ENCODE results near the gene FCRL4. TPM values are rescaled to one million over a fixed set of nuclear protein-coding genes. Genes with fewer than 3 reads are reported as not detected.

FCRL4 gene
- total and polyA plus RNA-seq, 4 donors = not detected

DNA sequence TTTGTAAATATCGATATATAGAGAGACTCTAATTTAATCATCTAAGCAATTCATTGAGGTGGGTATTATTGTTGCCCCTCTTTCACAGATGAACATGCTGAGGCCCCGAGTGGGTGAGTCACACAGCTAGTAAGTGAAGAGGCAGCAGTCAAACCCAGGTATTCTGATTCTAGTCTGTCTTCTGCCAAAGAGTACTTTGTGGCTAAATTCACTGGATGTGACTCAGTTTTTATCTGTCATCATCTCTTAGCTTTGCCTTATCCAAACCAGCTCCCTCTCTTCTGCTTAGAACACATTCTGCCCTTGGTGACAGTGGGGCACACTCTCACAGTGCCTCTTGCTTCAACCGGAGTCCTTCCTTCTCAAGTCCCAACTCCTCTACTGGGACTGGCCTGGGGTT lies 57.0 kb downstream of the FCRL4 start:
- WGBS = 76% methylated on average over 3 of the region's 3 CpGs
- no peaks in the 10 kb centered on the region for H3K36me3 ChIP-seq (ENCODE audit: control insufficient read depth in 4 of 4, insufficient read depth in 3 of 4, low read depth in 1 of 4, low read length in 3 of 4)
- H3K4me3 ChIP-seq (ENCODE audit: low read depth in 1 of 3, low read length in 3 of 3) = no peak overlapping the region
- no peak overlapping the region for H3K9ac ChIP-seq (ENCODE audit: low read depth in 1 of 2, low read length in 2 of 2)
- peaks cover 0 to 4% (median 0%) of the 10 kb centered on the region in 4 donors for H3K27me3 ChIP-seq (ENCODE audit: control insufficient read depth in 4 of 4, insufficient read depth in 4 of 4, low read length in 3 of 4)
- no peak overlapping the region for H3K27ac ChIP-seq (ENCODE audit: low read depth in 1 of 2, low read length in 2 of 2)
- no peaks in the 10 kb centered on the region for H3K9me3 ChIP-seq (ENCODE audit: control insufficient read depth in 4 of 4, low read length in 3 of 4)
- no peak for DNase-seq (ENCODE audit: low spot score)
- H3K4me1 ChIP-seq (ENCODE audit: control insufficient read depth in 4 of 4, insufficient read depth in 4 of 4, low read length in 3 of 4) = no peaks in the 10 kb centered on the region
- no peak for TF ChIP-seq HNF4G (IDR thresholded peaks at IDR 0.05)

DNA sequence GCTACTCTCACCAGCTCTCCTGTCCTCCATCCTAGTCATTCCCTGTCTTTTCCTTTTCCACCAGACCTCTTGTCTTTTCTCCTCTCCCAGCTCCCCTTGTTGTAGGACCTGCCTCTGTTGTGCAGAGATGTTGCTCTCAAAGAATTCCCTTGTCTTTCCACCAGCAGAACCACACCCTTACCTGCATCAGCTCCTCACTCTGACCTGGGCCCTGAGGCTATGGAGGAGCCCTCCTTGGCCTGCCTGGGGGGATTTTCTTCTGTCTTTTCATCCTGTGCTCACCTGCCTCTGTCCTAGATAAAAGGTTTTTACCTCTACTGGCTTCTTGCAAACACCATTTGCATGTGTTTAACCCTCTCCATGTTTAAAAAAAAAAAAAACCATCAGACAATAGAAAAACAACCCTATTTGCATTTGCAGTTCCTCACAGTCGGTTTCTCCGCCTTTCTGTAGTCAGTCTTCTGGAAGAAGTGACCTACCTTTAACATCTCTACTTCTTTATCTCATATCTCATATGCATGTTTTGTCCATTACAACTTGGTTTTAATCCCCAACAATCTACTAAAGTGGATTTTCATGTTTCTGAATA lies 57.6 kb downstream of the FCRL4 start:
- Histone ChIP-seq H3K27me3 (ENCODE audit: control insufficient read depth in 4 of 4, insufficient read depth in 4 of 4, low read length in 3 of 4) (peaks cover 0 to 4% (median 0%) of the 10 kb centered on the region in 4 donors), H3K4me1 (ENCODE audit: control insufficient read depth in 4 of 4, insufficient read depth in 4 of 4, low read length in 3 of 4) (no peaks in the 10 kb centered on the region), H3K9me3 (ENCODE audit: control insufficient read depth in 4 of 4, low read length in 3 of 4) (no peaks in the 10 kb centered on the region), H3K27ac (ENCODE audit: low read depth in 1 of 2, low read length in 2 of 2) (no peak overlapping the region), H3K4me3 (ENCODE audit: low read depth in 1 of 3, low read length in 3 of 3) (no peak overlapping the region), H3K9ac (ENCODE audit: low read depth in 1 of 2, low read length in 2 of 2) (no peak overlapping the region), H3K36me3 (ENCODE audit: control insufficient read depth in 4 of 4, insufficient read depth in 3 of 4, low read depth in 1 of 4, low read length in 3 of 4) (no peaks in the 10 kb centered on the region)
- WGBS = 17% methylated on average over 2 of the region's 2 CpGs
- DNase-seq (ENCODE audit: low spot score) = no peak
- TF ChIP-seq TAF1 (conservative IDR thresholded peaks at IDR 0.05) (no peak), YY1 (IDR thresholded peaks at IDR 0.05) (no peak), RAD21 (IDR thresholded peaks at IDR 0.05) (no peak), RXRA (IDR thresholded peaks at IDR 0.05) (no peak), HNF4A (conservative IDR thresholded peaks at IDR 0.05) (no peak), FOXA2 (IDR thresholded peaks at IDR 0.05) (no peak), HNF4G (IDR thresholded peaks at IDR 0.05) (no peak), NR2F2 (IDR thresholded peaks at IDR 0.05) (no peak), GABPA (IDR thresholded peaks at IDR 0.05 in 1 of 2, conservative IDR thresholded peaks at IDR 0.05 in 1 of 2) (no peak), JUND (IDR thresholded peaks at IDR 0.05) (no peak), SP1 (IDR thresholded peaks at IDR 0.05) (no peak)
- TF ChIP-seq, protein P1, sequence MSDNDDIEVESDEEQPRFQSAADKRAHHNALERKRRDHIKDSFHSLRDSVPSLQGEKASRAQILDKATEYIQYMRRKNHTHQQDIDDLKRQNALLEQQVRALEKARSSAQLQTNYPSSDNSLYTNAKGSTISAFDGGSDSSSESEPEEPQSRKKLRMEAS (IDR thresholded peaks at IDR 0.05) = no peak
- TF ChIP-seq, protein P2, sequence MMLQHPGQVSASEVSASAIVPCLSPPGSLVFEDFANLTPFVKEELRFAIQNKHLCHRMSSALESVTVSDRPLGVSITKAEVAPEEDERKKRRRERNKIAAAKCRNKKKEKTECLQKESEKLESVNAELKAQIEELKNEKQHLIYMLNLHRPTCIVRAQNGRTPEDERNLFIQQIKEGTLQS (IDR thresholded peaks at IDR 0.05) = no peak
- TF ChIP-seq, protein P3, sequence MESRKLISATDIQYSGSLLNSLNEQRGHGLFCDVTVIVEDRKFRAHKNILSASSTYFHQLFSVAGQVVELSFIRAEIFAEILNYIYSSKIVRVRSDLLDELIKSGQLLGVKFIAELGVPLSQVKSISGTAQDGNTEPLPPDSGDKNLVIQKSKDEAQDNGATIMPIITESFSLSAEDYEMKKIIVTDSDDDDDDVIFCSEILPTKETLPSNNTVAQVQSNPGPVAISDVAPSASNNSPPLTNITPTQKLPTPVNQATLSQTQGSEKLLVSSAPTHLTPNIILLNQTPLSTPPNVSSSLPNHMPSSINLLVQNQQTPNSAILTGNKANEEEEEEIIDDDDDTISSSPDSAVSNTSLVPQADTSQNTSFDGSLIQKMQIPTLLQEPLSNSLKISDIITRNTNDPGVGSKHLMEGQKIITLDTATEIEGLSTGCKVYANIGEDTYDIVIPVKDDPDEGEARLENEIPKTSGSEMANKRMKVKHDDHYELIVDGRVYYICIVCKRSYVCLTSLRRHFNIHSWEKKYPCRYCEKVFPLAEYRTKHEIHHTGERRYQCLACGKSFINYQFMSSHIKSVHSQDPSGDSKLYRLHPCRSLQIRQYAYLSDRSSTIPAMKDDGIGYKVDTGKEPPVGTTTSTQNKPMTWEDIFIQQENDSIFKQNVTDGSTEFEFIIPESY (IDR thresholded peaks at IDR 0.05) = no peak
- TF ChIP-seq, protein P4, sequence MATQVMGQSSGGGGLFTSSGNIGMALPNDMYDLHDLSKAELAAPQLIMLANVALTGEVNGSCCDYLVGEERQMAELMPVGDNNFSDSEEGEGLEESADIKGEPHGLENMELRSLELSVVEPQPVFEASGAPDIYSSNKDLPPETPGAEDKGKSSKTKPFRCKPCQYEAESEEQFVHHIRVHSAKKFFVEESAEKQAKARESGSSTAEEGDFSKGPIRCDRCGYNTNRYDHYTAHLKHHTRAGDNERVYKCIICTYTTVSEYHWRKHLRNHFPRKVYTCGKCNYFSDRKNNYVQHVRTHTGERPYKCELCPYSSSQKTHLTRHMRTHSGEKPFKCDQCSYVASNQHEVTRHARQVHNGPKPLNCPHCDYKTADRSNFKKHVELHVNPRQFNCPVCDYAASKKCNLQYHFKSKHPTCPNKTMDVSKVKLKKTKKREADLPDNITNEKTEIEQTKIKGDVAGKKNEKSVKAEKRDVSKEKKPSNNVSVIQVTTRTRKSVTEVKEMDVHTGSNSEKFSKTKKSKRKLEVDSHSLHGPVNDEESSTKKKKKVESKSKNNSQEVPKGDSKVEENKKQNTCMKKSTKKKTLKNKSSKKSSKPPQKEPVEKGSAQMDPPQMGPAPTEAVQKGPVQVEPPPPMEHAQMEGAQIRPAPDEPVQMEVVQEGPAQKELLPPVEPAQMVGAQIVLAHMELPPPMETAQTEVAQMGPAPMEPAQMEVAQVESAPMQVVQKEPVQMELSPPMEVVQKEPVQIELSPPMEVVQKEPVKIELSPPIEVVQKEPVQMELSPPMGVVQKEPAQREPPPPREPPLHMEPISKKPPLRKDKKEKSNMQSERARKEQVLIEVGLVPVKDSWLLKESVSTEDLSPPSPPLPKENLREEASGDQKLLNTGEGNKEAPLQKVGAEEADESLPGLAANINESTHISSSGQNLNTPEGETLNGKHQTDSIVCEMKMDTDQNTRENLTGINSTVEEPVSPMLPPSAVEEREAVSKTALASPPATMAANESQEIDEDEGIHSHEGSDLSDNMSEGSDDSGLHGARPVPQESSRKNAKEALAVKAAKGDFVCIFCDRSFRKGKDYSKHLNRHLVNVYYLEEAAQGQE (IDR thresholded peaks at IDR 0.05) = no peak
- TF ChIP-seq, protein P5, sequence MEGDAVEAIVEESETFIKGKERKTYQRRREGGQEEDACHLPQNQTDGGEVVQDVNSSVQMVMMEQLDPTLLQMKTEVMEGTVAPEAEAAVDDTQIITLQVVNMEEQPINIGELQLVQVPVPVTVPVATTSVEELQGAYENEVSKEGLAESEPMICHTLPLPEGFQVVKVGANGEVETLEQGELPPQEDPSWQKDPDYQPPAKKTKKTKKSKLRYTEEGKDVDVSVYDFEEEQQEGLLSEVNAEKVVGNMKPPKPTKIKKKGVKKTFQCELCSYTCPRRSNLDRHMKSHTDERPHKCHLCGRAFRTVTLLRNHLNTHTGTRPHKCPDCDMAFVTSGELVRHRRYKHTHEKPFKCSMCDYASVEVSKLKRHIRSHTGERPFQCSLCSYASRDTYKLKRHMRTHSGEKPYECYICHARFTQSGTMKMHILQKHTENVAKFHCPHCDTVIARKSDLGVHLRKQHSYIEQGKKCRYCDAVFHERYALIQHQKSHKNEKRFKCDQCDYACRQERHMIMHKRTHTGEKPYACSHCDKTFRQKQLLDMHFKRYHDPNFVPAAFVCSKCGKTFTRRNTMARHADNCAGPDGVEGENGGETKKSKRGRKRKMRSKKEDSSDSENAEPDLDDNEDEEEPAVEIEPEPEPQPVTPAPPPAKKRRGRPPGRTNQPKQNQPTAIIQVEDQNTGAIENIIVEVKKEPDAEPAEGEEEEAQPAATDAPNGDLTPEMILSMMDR (IDR thresholded peaks at IDR 0.05; ENCODE audit: low read depth, low read length, missing input control) = no peak
